ENCODE measurements around the gene FAAP24. TPM values are rescaled to one million over a fixed set of nuclear protein-coding genes. Genes with fewer than 3 reads are reported as not detected.
"Not testable (repeated sequence)": the region's sequence is repeated elsewhere in the genome, so short reads cannot be mapped to it uniquely, and the experiment has no call there.

The FAAP24 gene
- total RNA-seq, 1 experiment from 2014 or later, result 4.3 TPM

- POLR2A ChIA-PET (ENCODE audit: unreplicated experiment), result no interaction called here
- Histone ChIP-seq H3K27ac (ENCODE audit: low read length) (no peak overlapping the region), H4K20me1 (ENCODE audit: low read length) (no peaks in the 10 kb centered on the region), H3K9me3 (ENCODE audit: low read length) (no peaks in the 10 kb centered on the region), H3F3A (ENCODE audit: low read length, unreplicated experiment) (no peaks in the 10 kb centered on the region), H3K79me2 (ENCODE audit: low read length) (no peaks in the 10 kb centered on the region), H2AFZ (ENCODE audit: low read length) (no peak overlapping the region), H3K27me3 (ENCODE audit: low read length) (no peaks in the 10 kb centered on the region), H3K4me2 (ENCODE audit: low read length) (no peak overlapping the region), H3K4me1 (ENCODE audit: insufficient read depth, low read length) (no peaks in the 10 kb centered on the region), H3K9me2 (replicated peaks; ENCODE audit: low read length) (no peaks in the 10 kb centered on the region), H3K9ac (ENCODE audit: low read length) (no peak overlapping the region), H3K36me3 (ENCODE audit: low read depth, low read length) (no peaks in the 10 kb centered on the region; the same call in 1 of the 2 replicates), H3K4me3 (ENCODE audit: low read length) (no peak overlapping the region)
- DNase-seq (peak; percentile 59), ATAC-seq (no peak)
- intact Hi-C loops (cut with micrococcal nuclease), result no loop called here
- no TSS peak for BruUV-seq (replicated peaks)
- CTCF ChIA-PET, result no interaction called here
- TF ChIP-seq EZH2phosphoT487 (IDR thresholded peaks at IDR 0.05; ENCODE audit: borderline replicate concordance, low read length) (no peak), EZH2 (IDR thresholded peaks at IDR 0.05; ENCODE audit: low read length, unreplicated experiment) (no peak), CTCF (conservative IDR thresholded peaks at IDR 0.05; ENCODE audit: low read depth, low read length) (no peak)
Observed at GRCh38 chr19:33005440-33005839, 33.4 kb downstream of the FAAP24 start.

- Histone ChIP-seq H3K4me3 (ENCODE audit: low read length) (no peak overlapping the region), H3K9me3 (ENCODE audit: low read length) (no peaks in the 10 kb centered on the region), H3F3A (ENCODE audit: low read length, unreplicated experiment) (no peaks in the 10 kb centered on the region), H3K27me3 (ENCODE audit: low read length) (no peaks in the 10 kb centered on the region), H3K79me2 (ENCODE audit: low read length) (no peaks in the 10 kb centered on the region), H3K9me2 (replicated peaks; ENCODE audit: low read length) (no peaks in the 10 kb centered on the region), H3K4me2 (ENCODE audit: low read length) (no peak overlapping the region), H3K4me1 (ENCODE audit: insufficient read depth, low read length) (no peaks in the 10 kb centered on the region), H3K27ac (ENCODE audit: low read length) (no peak overlapping the region), H2AFZ (ENCODE audit: low read length) (no peak overlapping the region), H4K20me1 (ENCODE audit: low read length) (no peaks in the 10 kb centered on the region), H3K36me3 (ENCODE audit: low read depth, low read length) (no peaks in the 10 kb centered on the region; the same call in 1 of the 2 replicates), H3K9ac (ENCODE audit: low read length) (no peak overlapping the region)
- intact Hi-C loops (cut with micrococcal nuclease), result no loop called here
- no TSS peak for BruUV-seq (replicated peaks)
- ChIA-PET POLR2A (ENCODE audit: unreplicated experiment) (no interaction called here), CTCF (no interaction called here)
- ATAC-seq (no peak), DNase-seq (no peak)
- TF ChIP-seq EZH2phosphoT487 (IDR thresholded peaks at IDR 0.05; ENCODE audit: borderline replicate concordance, low read length) (no peak), EZH2 (IDR thresholded peaks at IDR 0.05; ENCODE audit: low read length, unreplicated experiment) (no peak), CTCF (conservative IDR thresholded peaks at IDR 0.05; ENCODE audit: low read depth, low read length) (no peak)
Observed at GRCh38 chr19:33008738-33009137, 36.7 kb downstream of the FAAP24 start.

- BruUV-seq (replicated peaks); H3K9me2 ChIP-seq (replicated peaks; ENCODE audit: low read length); H3K27ac ChIP-seq (ENCODE audit: low read length); CTCF ChIA-PET; H3K4me2 ChIP-seq (ENCODE audit: low read length); H4K20me1 ChIP-seq (ENCODE audit: low read length); H3K9me3 ChIP-seq (ENCODE audit: low read length); H3K27me3 ChIP-seq (ENCODE audit: low read length); H3K4me1 ChIP-seq (ENCODE audit: insufficient read depth, low read length); H3K79me2 ChIP-seq (ENCODE audit: low read length); DNase-seq; POLR2A ChIA-PET (ENCODE audit: unreplicated experiment); H2AFZ ChIP-seq (ENCODE audit: low read length); H3K4me3 ChIP-seq (ENCODE audit: low read length); H3K36me3 ChIP-seq (ENCODE audit: low read depth, low read length); intact Hi-C loops (cut with micrococcal nuclease); H3F3A ChIP-seq (ENCODE audit: low read length, unreplicated experiment); ATAC-seq; H3K9ac ChIP-seq (ENCODE audit: low read length): not testable (repeated sequence)
Observed at GRCh38 chr19:33010891-33011290, 38.8 kb downstream of the FAAP24 start.
